Measurements from ENCODE around the gene ZMAT2.
"Not testable (repeated sequence)": the region's sequence is repeated elsewhere in the genome, so short reads cannot be mapped to it uniquely, and the experiment has no call there.

- not testable (repeated sequence) for TF ChIP-seq CTCF, POLR2A, POLR2AphosphoS5, EP300 (IDR thresholded peaks at IDR 0.05)
These were observed 29.2 kb upstream of the ZMAT2 start for GRCh38 chr5:140671035-140671434.
